SH-SY5Y (cell line): ENCODE measurements around the gene FGF4.

ENCODE experiments used
- GATA2 ChIP-seq: IDR thresholded peaks from 2 replicates; pipeline ENCODE4 v1.6.1; 2011; ENCODE audit warnings: mild to moderate bottlenecking, low read depth, low read length
- GATA3 ChIP-seq: IDR thresholded peaks from 2 replicates; pipeline ENCODE4 v1.6.1; 2011; ENCODE audit warnings: low read depth, mild to moderate bottlenecking, low read length, moderate library complexity

DNA sequence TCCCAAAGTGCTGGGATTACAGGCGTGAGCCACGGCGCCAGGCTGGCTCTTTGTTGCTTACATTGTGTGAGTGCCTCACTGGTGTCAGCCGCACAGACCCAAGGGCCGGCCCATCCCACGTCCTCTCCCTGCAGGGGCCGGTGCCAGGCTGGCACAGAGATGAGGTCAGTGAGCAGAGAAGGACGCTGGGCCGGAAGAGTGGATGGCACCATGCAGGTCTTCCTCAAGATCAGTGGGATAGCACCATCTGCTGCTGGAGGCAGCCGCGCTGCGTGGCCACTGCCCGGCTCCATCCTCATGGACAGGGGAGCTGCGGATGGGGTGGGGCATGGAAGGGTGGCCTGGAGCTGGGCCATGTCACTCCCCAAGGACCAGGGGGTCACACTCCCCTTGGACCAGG is 22.0 kb upstream of the FGF4 start:
- TF ChIP-seq GATA2 (no peak), GATA3 (no peak)
